CD4-positive, alpha-beta T cell treated with Interleukin-6 for 4 hours (primary cell): ENCODE results near the gene CACNA1S.

Source experiments
- DNase-seq: peaks from one replicate; pipeline ENCODE4 v3.0.0-alpha.2; 2020; ENCODE audit warnings: mixed read lengths

CACNA1S gene

GRCh38 chr1:201112173-201112731, at the start of gene CACNA1S:
Gene CACNA1S (minus strand): TSS chr1:201112426. CDS start chr1:201112339, 87 bp downstream.
- DNase-seq = no peak

- no peak for DNase-seq
Observed at GRCh38 chr1:201157949-201158348, 45.7 kb upstream of the CACNA1S start.

- no peak for DNase-seq
Observed at GRCh38 chr1:201156819-201157218, 44.6 kb upstream of the CACNA1S start.

GRCh38 chr1:201156346-201156745, 44.1 kb upstream of the CACNA1S start:
- DNase-seq = no peak

- no peak for DNase-seq
Observed at GRCh38 chr1:201155354-201155753, 43.1 kb upstream of the CACNA1S start.

GRCh38 chr1:201154389-201155165, 42.4 kb upstream of the CACNA1S start, which contains the start of gene TMEM9:
Gene TMEM9 (minus strand): TSS chr1:201154474. CDS start chr1:201153923, 551 bp downstream.
- peak; percentile 98 for DNase-seq

GRCh38 chr1:201153474-201154388, 41.5 kb upstream of the CACNA1S start:
- no peak for DNase-seq

- no peak for DNase-seq
Observed at GRCh38 chr1:201149400-201149799, 37.2 kb upstream of the CACNA1S start.

GRCh38 chr1:201147396-201148015, 35.3 kb upstream of the CACNA1S start:
- no peak for DNase-seq

- DNase-seq = no peak
Observed at GRCh38 chr1:201146626-201147390, 34.6 kb upstream of the CACNA1S start.

- no peak for DNase-seq
Observed at GRCh38 chr1:201145816-201146215, 33.6 kb upstream of the CACNA1S start.

- DNase-seq = no peak
Observed at GRCh38 chr1:201145132-201145531, 32.9 kb upstream of the CACNA1S start.

GRCh38 chr1:201144701-201145100, 32.5 kb upstream of the CACNA1S start:
- no peak for DNase-seq

GRCh38 chr1:201143726-201144635, 31.8 kb upstream of the CACNA1S start:
- no peak for DNase-seq

- DNase-seq = no peak
Observed at GRCh38 chr1:201142849-201143725, 30.9 kb upstream of the CACNA1S start.

- no peak for DNase-seq
Observed at GRCh38 chr1:201142011-201142848, 30.0 kb upstream of the CACNA1S start.

GRCh38 chr1:201141418-201141817, 29.2 kb upstream of the CACNA1S start:
- DNase-seq = no peak

- no peak for DNase-seq
Observed at GRCh38 chr1:201140941-201141260, 28.7 kb upstream of the CACNA1S start.
